WTC11 (cell line): ENCODE measurements around the gene GLYAT. TPM values are rescaled to one million over a fixed set of nuclear protein-coding genes. Genes with fewer than 3 reads are reported as not detected.

Source experiments
- ATAC-seq: fragments of 200-7000 bp; cut with Tn5 transposase; 2 replicates; pipeline ENCODE4 v1.10.0; 2021; ENCODE audit warnings: mild to moderate bottlenecking, moderate library complexity
- CTCF ChIA-PET: fragments of 300-600 bp; sonication (Branson Sonifier 250); formaldehyde crosslinking; loops from one replicate; lab custom pipeline; 2021; ENCODE audit warnings: antibody characterized with exemption; lab: Charles Lee
- POLR2A ChIA-PET: fragments of 350-600 bp; sonication (Branson Sonifier 250); formaldehyde crosslinking; loops from one replicate; lab custom pipeline; 2021; ENCODE audit warnings: antibody characterized with exemption; lab: Charles Lee
- DNase-seq: peaks from one replicate; pipeline ENCODE4 v3.0.0; 2021; ENCODE audit warnings: low spot score
- H3K27ac Mint-ChIP-seq: 2 replicates; pipeline ENCODE4 v1.8.0; 2021; ENCODE audit warnings: mixed read lengths
- H3K27me3 Mint-ChIP-seq: 2 replicates; pipeline ENCODE4 v1.8.0; 2021; ENCODE audit warnings: low read depth, mild to moderate bottlenecking, moderate library complexity, mixed read lengths
- H3K36me3 Mint-ChIP-seq: 2 replicates; pipeline ENCODE4 v1.8.0; 2021; ENCODE audit warnings: mixed read lengths
- H3K4me1 Mint-ChIP-seq: 2 replicates; pipeline ENCODE4 v1.8.0; 2022; ENCODE audit warnings: mixed read lengths
- H3K4me3 Mint-ChIP-seq: 2 replicates; pipeline ENCODE4 v1.8.0; 2021; ENCODE audit warnings: mild to moderate bottlenecking, moderate library complexity, mixed read lengths
- H3K9me3 Mint-ChIP-seq: 2 replicates; pipeline ENCODE4 v1.8.0; 2021; ENCODE audit warnings: mixed read lengths
- ATF1 ChIP-seq: sonication (generic); formaldehyde crosslinking; IDR thresholded peaks from 2 replicates; pipeline ENCODE4 v1.8.1; 2023; ENCODE audit warnings: mild to moderate bottlenecking, moderate library complexity, missing genetic modification reagents
- FOXJ3 ChIP-seq: sonication (generic); formaldehyde crosslinking; IDR thresholded peaks from 2 replicates; pipeline ENCODE4 v1.9.0; 2021; ENCODE audit warnings: missing genetic modification reagents, mild to moderate bottlenecking, borderline replicate concordance
- HMGA2 ChIP-seq: fragments of 250-450 bp; sonication (Bioruptor Pico); IDR thresholded peaks from 2 replicates; pipeline ENCODE4 v1.4.0; 2021; ENCODE audit warnings: mild to moderate bottlenecking, moderate library complexity
- JAZF1 ChIP-seq: fragments of 250-450 bp; sonication (Bioruptor Pico); IDR thresholded peaks from 2 replicates; pipeline ENCODE4 v1.9.0; 2021; ENCODE audit warnings: moderate library complexity, mild to moderate bottlenecking, inconsistent platforms
- NR3C1 ChIP-seq: sonication (generic); formaldehyde crosslinking; conservative IDR thresholded peaks from 2 replicates; pipeline ENCODE4 v1.8.1; 2023; ENCODE audit warnings: low read depth, mild to moderate bottlenecking, missing genetic modification reagents
- PRRX2 ChIP-seq: fragments of 250-450 bp; sonication (Bioruptor Pico); IDR thresholded peaks from 2 replicates; pipeline ENCODE4 v1.8.0; 2021; ENCODE audit warnings: mild to moderate bottlenecking
- RORB ChIP-seq: fragments of 250-450 bp; sonication (Bioruptor Pico); IDR thresholded peaks from 2 replicates; pipeline ENCODE4 v1.9.0; 2021; ENCODE audit warnings: mild to moderate bottlenecking
- SP1 ChIP-seq: sonication (generic); formaldehyde crosslinking; conservative IDR thresholded peaks from 2 replicates; pipeline ENCODE4 v1.8.1; 2022; ENCODE audit warnings: missing genetic modification reagents
- TCF7 ChIP-seq: sonication (generic); formaldehyde crosslinking; IDR thresholded peaks from 2 replicates; pipeline ENCODE4 v1.8.0; 2022; ENCODE audit warnings: mild to moderate bottlenecking, low read depth, missing genetic modification reagents, moderate library complexity
- ZNF219 ChIP-seq: sonication (generic); formaldehyde crosslinking; IDR thresholded peaks from 2 replicates; pipeline ENCODE4 v1.8.0; 2023; ENCODE audit warnings: missing genetic modification reagents, mild to moderate bottlenecking, borderline replicate concordance
- ZNF232 ChIP-seq: sonication (generic); formaldehyde crosslinking; IDR thresholded peaks from 2 replicates; pipeline ENCODE4 v1.8.0; 2022; ENCODE audit warnings: mild to moderate bottlenecking, missing genetic modification reagents
- ZNF396 ChIP-seq: fragments of 250-450 bp; sonication (Bioruptor Pico); IDR thresholded peaks from 2 replicates; pipeline ENCODE4 v1.8.0; 2021; ENCODE audit warnings: mild to moderate bottlenecking, moderate library complexity, borderline replicate concordance
- ZNF416 ChIP-seq: fragments of 250-450 bp; sonication (Bioruptor Pico); IDR thresholded peaks from 2 replicates; pipeline ENCODE4 v1.9.0; 2021; ENCODE audit warnings: mild to moderate bottlenecking, inconsistent platforms
- ZNF671 ChIP-seq: fragments of 250-450 bp; sonication (Bioruptor Pico); IDR thresholded peaks from 2 replicates; pipeline ENCODE4 v1.8.0; 2021; ENCODE audit warnings: mild to moderate bottlenecking
- total RNA-seq: library from RNA; stranded (reverse); gene quantifications from 3 replicates; pipeline ENCODE4 v1.2.3, GENCODE V29; 2021
- TF ChIP-seq, protein P1 (sequence below): sonication (generic); formaldehyde crosslinking; IDR thresholded peaks from 2 replicates; pipeline ENCODE4 v1.8.1; 2022; ENCODE audit warnings: mild to moderate bottlenecking, moderate library complexity, missing genetic modification reagents
- TF ChIP-seq, protein P2 (sequence below): sonication (generic); formaldehyde crosslinking; IDR thresholded peaks from 2 replicates; pipeline ENCODE4 v1.8.1; 2022; ENCODE audit warnings: low read depth, mild to moderate bottlenecking, moderate library complexity, missing genetic modification reagents, borderline replicate concordance
- TF ChIP-seq, protein P3 (sequence below): sonication (generic); formaldehyde crosslinking; IDR thresholded peaks from 2 replicates; pipeline ENCODE4 v1.8.0; 2022; ENCODE audit warnings: mild to moderate bottlenecking, missing genetic modification reagents
- TF ChIP-seq, protein P4 (sequence below): sonication (generic); formaldehyde crosslinking; IDR thresholded peaks from 2 replicates; pipeline ENCODE4 v1.8.1; 2022; ENCODE audit warnings: missing genetic modification reagents, borderline replicate concordance
- TF ChIP-seq, protein P5 (sequence below): sonication (generic); formaldehyde crosslinking; IDR thresholded peaks from 2 replicates; pipeline ENCODE4 v1.8.1; 2023; ENCODE audit warnings: mild to moderate bottlenecking, missing genetic modification reagents, moderate library complexity
- TF ChIP-seq, protein P6 (sequence below): sonication (generic); formaldehyde crosslinking; IDR thresholded peaks from 2 replicates; pipeline ENCODE4 v1.8.1; 2023; ENCODE audit warnings: mild to moderate bottlenecking, missing genetic modification reagents, moderate library complexity
- TF ChIP-seq, protein P7 (sequence below): sonication (generic); formaldehyde crosslinking; IDR thresholded peaks from 2 replicates; pipeline ENCODE4 v1.8.0; 2023; ENCODE audit warnings: mild to moderate bottlenecking, missing genetic modification reagents
- TF ChIP-seq, protein P8 (sequence below): fragments of 250-450 bp; sonication (Bioruptor Pico); IDR thresholded peaks from 2 replicates; pipeline ENCODE4 v1.8.0; 2021; ENCODE audit warnings: mild to moderate bottlenecking
- TF ChIP-seq, protein P9 (sequence below): fragments of 250-450 bp; sonication (Bioruptor Pico); IDR thresholded peaks from 2 replicates; pipeline ENCODE4 v1.9.0; 2021; ENCODE audit warnings: mild to moderate bottlenecking

The GLYAT gene
- total RNA-seq, 1 experiment from 2014 or later: not detected

DNA sequence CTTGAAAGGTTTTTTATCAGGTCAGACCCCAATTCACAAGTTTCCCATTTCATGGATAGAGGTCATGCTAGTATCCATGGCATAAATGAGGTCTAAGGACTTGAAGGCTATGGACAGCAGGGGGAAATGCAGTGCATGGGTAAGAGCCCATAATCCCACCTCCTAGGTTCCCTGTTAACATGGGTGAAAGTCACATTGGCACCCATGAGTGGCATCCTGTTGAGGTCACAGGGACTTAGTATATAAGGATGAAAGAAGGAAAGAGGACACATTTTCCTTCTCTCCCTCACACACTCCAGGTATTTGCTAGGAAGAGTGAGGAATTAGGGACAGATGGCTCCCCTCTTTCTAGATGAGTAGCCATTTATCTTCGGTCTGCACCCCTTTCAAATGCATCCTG, 9.4 kb upstream of the GLYAT start (continued):
- TF ChIP-seq, protein P1, sequence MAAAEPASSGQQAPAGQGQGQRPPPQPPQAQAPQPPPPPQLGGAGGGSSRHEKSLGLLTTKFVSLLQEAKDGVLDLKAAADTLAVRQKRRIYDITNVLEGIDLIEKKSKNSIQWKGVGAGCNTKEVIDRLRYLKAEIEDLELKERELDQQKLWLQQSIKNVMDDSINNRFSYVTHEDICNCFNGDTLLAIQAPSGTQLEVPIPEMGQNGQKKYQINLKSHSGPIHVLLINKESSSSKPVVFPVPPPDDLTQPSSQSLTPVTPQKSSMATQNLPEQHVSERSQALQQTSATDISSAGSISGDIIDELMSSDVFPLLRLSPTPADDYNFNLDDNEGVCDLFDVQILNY: no peak
- TF ChIP-seq, protein P2, sequence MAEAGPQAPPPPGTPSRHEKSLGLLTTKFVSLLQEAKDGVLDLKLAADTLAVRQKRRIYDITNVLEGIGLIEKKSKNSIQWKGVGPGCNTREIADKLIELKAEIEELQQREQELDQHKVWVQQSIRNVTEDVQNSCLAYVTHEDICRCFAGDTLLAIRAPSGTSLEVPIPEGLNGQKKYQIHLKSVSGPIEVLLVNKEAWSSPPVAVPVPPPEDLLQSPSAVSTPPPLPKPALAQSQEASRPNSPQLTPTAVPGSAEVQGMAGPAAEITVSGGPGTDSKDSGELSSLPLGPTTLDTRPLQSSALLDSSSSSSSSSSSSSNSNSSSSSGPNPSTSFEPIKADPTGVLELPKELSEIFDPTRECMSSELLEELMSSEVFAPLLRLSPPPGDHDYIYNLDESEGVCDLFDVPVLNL (CRISPR knock-in tag): no peak
- TF ChIP-seq ATF1 (CRISPR knock-in tag): no peak
- TF ChIP-seq, all 79 proteins: peak for 0

DNA sequence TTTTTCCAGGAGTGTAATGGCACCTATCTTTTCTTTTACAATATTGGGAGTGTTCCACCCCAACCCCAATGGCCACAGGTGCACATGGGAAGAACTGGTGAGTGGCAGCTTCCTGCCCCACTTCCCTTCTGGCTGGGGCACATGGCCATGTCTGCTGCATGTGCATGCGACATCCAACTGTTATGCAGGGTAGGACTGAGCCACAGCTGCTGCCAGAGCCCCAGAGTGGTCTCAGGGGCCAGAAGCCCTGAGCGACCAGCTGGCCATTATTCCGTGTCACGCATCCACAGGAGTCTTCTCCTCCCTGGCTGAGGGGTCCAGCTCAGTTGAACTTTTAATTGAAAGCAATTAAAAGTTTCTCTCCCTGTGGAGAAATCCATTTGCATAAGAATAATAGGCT, 8.7 kb upstream of the GLYAT start:
- H3K9me3 Mint-ChIP-seq: peaks cover 86% of the 10 kb centered on the region

More for the DNA sequence above, 8.7 kb upstream of the GLYAT start:
- Mint-ChIP-seq H3K27ac (no peak overlapping the region), H3K36me3 (peaks cover 48% of the 10 kb centered on the region), H3K27me3 (peaks cover 10% of the 10 kb centered on the region), H3K4me3 (no peak overlapping the region), H3K4me1 (no peaks in the 10 kb centered on the region)
- no peak for TF ChIP-seq SP1 (CRISPR knock-in tag)
- TF ChIP-seq ZNF219 (CRISPR knock-in tag): no peak
- TF ChIP-seq, protein P3, sequence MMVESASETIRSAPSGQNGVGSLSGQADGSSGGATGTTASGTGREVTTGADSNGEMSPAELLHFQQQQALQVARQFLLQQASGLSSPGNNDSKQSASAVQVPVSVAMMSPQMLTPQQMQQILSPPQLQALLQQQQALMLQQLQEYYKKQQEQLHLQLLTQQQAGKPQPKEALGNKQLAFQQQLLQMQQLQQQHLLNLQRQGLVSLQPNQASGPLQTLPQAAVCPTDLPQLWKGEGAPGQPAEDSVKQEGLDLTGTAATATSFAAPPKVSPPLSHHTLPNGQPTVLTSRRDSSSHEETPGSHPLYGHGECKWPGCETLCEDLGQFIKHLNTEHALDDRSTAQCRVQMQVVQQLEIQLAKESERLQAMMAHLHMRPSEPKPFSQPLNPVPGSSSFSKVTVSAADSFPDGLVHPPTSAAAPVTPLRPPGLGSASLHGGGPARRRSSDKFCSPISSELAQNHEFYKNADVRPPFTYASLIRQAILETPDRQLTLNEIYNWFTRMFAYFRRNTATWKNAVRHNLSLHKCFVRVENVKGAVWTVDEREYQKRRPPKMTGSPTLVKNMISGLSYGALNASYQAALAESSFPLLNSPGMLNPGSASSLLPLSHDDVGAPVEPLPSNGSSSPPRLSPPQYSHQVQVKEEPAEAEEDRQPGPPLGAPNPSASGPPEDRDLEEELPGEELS (CRISPR knock-in tag): no peak
- TF ChIP-seq, protein P4, sequence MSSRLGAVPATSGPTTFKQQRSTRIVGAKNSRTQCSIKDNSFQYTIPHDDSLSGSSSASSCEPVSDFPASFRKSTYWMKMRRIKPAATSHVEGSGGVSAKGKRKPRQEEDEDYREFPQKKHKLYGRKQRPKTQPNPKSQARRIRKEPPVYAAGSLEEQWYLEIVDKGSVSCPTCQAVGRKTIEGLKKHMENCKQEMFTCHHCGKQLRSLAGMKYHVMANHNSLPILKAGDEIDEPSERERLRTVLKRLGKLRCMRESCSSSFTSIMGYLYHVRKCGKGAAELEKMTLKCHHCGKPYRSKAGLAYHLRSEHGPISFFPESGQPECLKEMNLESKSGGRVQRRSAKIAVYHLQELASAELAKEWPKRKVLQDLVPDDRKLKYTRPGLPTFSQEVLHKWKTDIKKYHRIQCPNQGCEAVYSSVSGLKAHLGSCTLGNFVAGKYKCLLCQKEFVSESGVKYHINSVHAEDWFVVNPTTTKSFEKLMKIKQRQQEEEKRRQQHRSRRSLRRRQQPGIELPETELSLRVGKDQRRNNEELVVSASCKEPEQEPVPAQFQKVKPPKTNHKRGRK (CRISPR knock-in tag): no peak
- TF ChIP-seq PRRX2 (CRISPR knock-in tag): no peak
- no peak for TF ChIP-seq ZNF396 (CRISPR knock-in tag)
- TF ChIP-seq TCF7: no peak
- TF ChIP-seq, protein P5, sequence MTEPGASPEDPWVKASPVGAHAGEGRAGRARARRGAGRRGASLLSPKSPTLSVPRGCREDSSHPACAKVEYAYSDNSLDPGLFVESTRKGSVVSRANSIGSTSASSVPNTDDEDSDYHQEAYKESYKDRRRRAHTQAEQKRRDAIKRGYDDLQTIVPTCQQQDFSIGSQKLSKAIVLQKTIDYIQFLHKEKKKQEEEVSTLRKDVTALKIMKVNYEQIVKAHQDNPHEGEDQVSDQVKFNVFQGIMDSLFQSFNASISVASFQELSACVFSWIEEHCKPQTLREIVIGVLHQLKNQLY (CRISPR knock-in tag): no peak
- TF ChIP-seq ZNF232 (CRISPR knock-in tag): no peak
- no peak for TF ChIP-seq ZNF671 (CRISPR knock-in tag)
- TF ChIP-seq, protein P6, sequence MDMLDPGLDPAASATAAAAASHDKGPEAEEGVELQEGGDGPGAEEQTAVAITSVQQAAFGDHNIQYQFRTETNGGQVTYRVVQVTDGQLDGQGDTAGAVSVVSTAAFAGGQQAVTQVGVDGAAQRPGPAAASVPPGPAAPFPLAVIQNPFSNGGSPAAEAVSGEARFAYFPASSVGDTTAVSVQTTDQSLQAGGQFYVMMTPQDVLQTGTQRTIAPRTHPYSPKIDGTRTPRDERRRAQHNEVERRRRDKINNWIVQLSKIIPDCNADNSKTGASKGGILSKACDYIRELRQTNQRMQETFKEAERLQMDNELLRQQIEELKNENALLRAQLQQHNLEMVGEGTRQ (CRISPR knock-in tag): no peak
- TF ChIP-seq FOXJ3 (CRISPR knock-in tag): no peak
- TF ChIP-seq ZNF416 (CRISPR knock-in tag): no peak
- TF ChIP-seq, protein P7, sequence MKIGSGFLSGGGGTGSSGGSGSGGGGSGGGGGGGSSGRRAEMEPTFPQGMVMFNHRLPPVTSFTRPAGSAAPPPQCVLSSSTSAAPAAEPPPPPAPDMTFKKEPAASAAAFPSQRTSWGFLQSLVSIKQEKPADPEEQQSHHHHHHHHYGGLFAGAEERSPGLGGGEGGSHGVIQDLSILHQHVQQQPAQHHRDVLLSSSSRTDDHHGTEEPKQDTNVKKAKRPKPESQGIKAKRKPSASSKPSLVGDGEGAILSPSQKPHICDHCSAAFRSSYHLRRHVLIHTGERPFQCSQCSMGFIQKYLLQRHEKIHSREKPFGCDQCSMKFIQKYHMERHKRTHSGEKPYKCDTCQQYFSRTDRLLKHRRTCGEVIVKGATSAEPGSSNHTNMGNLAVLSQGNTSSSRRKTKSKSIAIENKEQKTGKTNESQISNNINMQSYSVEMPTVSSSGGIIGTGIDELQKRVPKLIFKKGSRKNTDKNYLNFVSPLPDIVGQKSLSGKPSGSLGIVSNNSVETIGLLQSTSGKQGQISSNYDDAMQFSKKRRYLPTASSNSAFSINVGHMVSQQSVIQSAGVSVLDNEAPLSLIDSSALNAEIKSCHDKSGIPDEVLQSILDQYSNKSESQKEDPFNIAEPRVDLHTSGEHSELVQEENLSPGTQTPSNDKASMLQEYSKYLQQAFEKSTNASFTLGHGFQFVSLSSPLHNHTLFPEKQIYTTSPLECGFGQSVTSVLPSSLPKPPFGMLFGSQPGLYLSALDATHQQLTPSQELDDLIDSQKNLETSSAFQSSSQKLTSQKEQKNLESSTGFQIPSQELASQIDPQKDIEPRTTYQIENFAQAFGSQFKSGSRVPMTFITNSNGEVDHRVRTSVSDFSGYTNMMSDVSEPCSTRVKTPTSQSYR (CRISPR knock-in tag): no peak
- TF ChIP-seq, protein P8, sequence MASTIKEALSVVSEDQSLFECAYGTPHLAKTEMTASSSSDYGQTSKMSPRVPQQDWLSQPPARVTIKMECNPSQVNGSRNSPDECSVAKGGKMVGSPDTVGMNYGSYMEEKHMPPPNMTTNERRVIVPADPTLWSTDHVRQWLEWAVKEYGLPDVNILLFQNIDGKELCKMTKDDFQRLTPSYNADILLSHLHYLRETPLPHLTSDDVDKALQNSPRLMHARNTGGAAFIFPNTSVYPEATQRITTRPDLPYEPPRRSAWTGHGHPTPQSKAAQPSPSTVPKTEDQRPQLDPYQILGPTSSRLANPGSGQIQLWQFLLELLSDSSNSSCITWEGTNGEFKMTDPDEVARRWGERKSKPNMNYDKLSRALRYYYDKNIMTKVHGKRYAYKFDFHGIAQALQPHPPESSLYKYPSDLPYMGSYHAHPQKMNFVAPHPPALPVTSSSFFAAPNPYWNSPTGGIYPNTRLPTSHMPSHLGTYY (CRISPR knock-in tag): no peak
- TF ChIP-seq, protein P9, sequence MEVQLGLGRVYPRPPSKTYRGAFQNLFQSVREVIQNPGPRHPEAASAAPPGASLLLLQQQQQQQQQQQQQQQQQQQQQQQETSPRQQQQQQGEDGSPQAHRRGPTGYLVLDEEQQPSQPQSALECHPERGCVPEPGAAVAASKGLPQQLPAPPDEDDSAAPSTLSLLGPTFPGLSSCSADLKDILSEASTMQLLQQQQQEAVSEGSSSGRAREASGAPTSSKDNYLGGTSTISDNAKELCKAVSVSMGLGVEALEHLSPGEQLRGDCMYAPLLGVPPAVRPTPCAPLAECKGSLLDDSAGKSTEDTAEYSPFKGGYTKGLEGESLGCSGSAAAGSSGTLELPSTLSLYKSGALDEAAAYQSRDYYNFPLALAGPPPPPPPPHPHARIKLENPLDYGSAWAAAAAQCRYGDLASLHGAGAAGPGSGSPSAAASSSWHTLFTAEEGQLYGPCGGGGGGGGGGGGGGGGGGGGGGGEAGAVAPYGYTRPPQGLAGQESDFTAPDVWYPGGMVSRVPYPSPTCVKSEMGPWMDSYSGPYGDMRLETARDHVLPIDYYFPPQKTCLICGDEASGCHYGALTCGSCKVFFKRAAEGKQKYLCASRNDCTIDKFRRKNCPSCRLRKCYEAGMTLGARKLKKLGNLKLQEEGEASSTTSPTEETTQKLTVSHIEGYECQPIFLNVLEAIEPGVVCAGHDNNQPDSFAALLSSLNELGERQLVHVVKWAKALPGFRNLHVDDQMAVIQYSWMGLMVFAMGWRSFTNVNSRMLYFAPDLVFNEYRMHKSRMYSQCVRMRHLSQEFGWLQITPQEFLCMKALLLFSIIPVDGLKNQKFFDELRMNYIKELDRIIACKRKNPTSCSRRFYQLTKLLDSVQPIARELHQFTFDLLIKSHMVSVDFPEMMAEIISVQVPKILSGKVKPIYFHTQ (CRISPR knock-in tag): no peak
- no peak for TF ChIP-seq NR3C1 (CRISPR knock-in tag)
- TF ChIP-seq RORB: no peak
- TF ChIP-seq JAZF1 (CRISPR knock-in tag): no peak
- no peak for TF ChIP-seq HMGA2 (CRISPR knock-in tag)
- ATAC-seq (no peak), DNase-seq (no peak)
- ChIA-PET POLR2A (no interaction called here), CTCF (no interaction called here)
